Peyer's patch (tissue), 4 donors: ENCODE data around the gene TMEM89. TPM values are rescaled to one million over a fixed set of nuclear protein-coding genes. Genes with fewer than 3 reads are reported as not detected.

Experiments used
- DNase-seq, 3 donors: peaks; one replicate each; pipeline ENCODE4 v3.0.0-alpha.2; 2017 to 2019
- H3K27ac ChIP-seq, 4 donors: fragments of 200-600 bp; sonication (generic); one replicate each; pipeline ENCODE4 v1.5.1; 2016 to 2019
- H3K27me3 ChIP-seq, 2 donors: fragments of 200-600 bp; sonication (generic); one replicate each; pipeline ENCODE4 v1.5.1; 2019
- H3K36me3 ChIP-seq, 3 donors: fragments of 200-600 bp; sonication (generic); one replicate each; pipeline ENCODE4 v1.5.1; 2016 to 2019
- H3K4me1 ChIP-seq, 4 donors: fragments of 200-600 bp; sonication (generic); one replicate each; pipeline ENCODE4 v1.5.1; 2016 to 2019
- H3K4me3 ChIP-seq, 4 donors: fragments of 200-600 bp; sonication (generic); 1 replicate in 3 of 4; 2 replicates in 1 of 4; pipeline ENCODE4 v1.5.1; 2016 to 2019; ENCODE audit warnings: mild to moderate bottlenecking in 1 of 4
- H3K9me3 ChIP-seq, 4 donors: fragments of 200-600 bp; sonication (generic); one replicate each; pipeline ENCODE4 v1.5.1; 2016 to 2019; ENCODE audit warnings: mild to moderate bottlenecking in 1 of 4
- CTCF ChIP-seq, 6 experiments: fragments of 450-650 bp in 4 of 6; fragments of 200-600 bp in 2 of 6; sonication (generic) in 1 of 6; IDR thresholded peaks; one replicate each; pipeline ENCODE4 v1.5.1; 2017 to 2019; ENCODE audit warnings: antibody characterized with exemption in 6 of 6, mild to moderate bottlenecking in 3 of 6, moderate library complexity in 1 of 6
- POLR2A ChIP-seq, 2 donors: fragments of 450-650 bp; IDR thresholded peaks; one replicate each; pipeline ENCODE4 v1.5.1; 2017; ENCODE audit warnings: antibody characterized with exemption in 2 of 2, mild to moderate bottlenecking in 2 of 2, moderate library complexity in 2 of 2
- total RNA-seq, 4 donors: library from RNA; depleted of rRNA; stranded (reverse); fragments of >200 nt; gene quantifications; one replicate each; pipeline ENCODE4 v1.1.0, GENCODE V29; 2016

The TMEM89 gene
- total RNA-seq, 4 donors from 2014 or later = not detected

GRCh38 chr3:48633743-48634142 lies 12.2 kb upstream of the TMEM89 start:
- DNase-seq = no peak
- H3K36me3 ChIP-seq = peaks cover 0 to 42% (median 0%) of the 10 kb centered on the region in 3 donors
- peaks cover 0 to 22% (median 4%) of the 10 kb centered on the region in 4 donors for H3K4me1 ChIP-seq
- no peaks in the 10 kb centered on the region for H3K9me3 ChIP-seq
- peak overlapping the region in 2 of 4 donors; percentile 76 to 83 for H3K4me3 ChIP-seq
- no peaks in the 10 kb centered on the region for H3K27me3 ChIP-seq
- TF ChIP-seq CTCF (IDR thresholded peaks at IDR 0.05) (no peak), POLR2A (IDR thresholded peaks at IDR 0.05) (no peak)
- H3K27ac ChIP-seq = no peak overlapping the region

DNA sequence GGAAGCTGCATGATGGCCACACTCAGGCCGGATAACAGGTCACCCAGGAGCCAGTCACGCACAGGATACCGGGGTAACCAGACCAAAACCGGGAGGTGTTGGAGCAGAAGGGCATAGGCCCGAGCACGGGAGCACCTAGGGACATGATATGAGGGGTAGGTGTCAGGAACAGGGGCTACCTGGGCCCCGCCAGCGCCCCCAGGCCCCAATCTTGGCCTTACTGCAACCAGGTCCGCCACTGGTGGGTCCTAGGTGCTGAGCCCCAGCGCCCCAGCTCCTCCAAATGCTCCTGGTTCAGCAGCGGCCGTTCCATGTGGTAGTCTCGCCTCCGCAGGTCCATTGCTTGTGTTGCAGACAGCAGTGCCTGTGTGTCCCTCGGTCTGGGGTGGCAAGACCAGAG lies 11.7 kb upstream of the TMEM89 start:
- Histone ChIP-seq H3K27ac (no peak overlapping the region), H3K27me3 (no peaks in the 10 kb centered on the region), H3K4me3 (no peak overlapping the region), H3K4me1 (peaks cover 0 to 22% (median 4%) of the 10 kb centered on the region in 4 donors), H3K36me3 (peaks cover 0 to 47% (median 0%) of the 10 kb centered on the region in 3 donors), H3K9me3 (no peaks in the 10 kb centered on the region)
- no peak for DNase-seq
- TF ChIP-seq CTCF (IDR thresholded peaks at IDR 0.05) (no peak), POLR2A (IDR thresholded peaks at IDR 0.05) (no peak)

GRCh38 chr3:48631516-48632448 lies 10.2 kb upstream of the TMEM89 start:
- Histone ChIP-seq H3K9me3 (no peaks in the 10 kb centered on the region), H3K27me3 (no peaks in the 10 kb centered on the region), H3K36me3 (peaks cover 0 to 62% (median 0%) of the 10 kb centered on the region in 3 donors), H3K4me3 (no peak overlapping the region), H3K27ac (no peak overlapping the region), H3K4me1 (peaks cover 0 to 22% (median 4%) of the 10 kb centered on the region in 4 donors)
- no peak for TF ChIP-seq POLR2A (IDR thresholded peaks at IDR 0.05)
- no peak for TF ChIP-seq CTCF (IDR thresholded peaks at IDR 0.05)
- no peak for DNase-seq

DNA sequence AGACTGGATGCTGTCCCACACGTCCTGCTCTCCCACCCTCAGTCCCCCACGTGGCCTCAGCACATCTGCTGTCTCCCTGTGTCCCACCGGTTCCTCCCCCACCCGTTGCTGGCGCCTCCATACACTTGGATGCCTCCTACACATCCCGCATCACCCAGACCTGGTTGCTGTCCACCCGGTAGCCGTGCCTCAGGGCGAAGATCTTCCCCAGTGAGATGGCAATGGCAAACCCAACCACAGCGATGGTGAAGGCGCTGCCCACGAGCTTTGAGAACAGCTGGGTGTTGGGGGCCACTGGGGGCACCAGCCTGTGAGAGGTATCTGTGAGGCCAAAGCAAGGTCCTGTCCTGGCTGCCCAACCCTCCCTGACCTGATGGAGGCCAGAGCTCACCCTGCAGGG lies 9.3 kb upstream of the TMEM89 start:
- Histone ChIP-seq H3K9me3 (no peaks in the 10 kb centered on the region), H3K4me1 (peaks cover 0 to 14% (median 2%) of the 10 kb centered on the region in 4 donors), H3K27me3 (no peaks in the 10 kb centered on the region), H3K27ac (no peak overlapping the region), H3K36me3 (peaks cover 0 to 70% (median 0%) of the 10 kb centered on the region in 3 donors), H3K4me3 (no peak overlapping the region)
- TF ChIP-seq CTCF (IDR thresholded peaks at IDR 0.05) = no peak
- TF ChIP-seq POLR2A (IDR thresholded peaks at IDR 0.05) = no peak
- DNase-seq = no peak

DNA sequence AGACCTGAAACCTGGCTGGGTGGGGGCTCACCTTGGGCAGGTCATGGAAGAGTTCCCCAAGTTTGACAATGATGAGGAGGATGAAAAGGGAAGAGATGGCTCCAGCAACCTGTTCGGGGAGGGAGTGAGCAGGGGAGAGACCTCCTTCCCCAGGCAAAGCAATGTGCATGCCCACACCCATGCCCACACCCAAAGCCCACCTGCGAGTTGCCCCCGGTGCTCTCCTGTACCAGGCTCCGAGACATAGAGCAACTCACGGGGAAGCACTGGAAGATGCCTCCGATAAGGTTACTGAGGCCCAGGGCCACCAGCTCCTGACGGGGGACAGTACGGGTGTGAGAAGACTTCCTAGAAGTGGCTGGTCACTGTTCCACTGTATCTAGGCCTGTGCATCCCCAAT lies 8.8 kb upstream of the TMEM89 start:
- H3K4me3 ChIP-seq = no peak overlapping the region
- no peak overlapping the region for H3K27ac ChIP-seq
- TF ChIP-seq POLR2A (IDR thresholded peaks at IDR 0.05) (no peak), CTCF (IDR thresholded peaks at IDR 0.05) (no peak)
- no peak for DNase-seq
- H3K9me3 ChIP-seq = no peaks in the 10 kb centered on the region
- H3K27me3 ChIP-seq = no peaks in the 10 kb centered on the region
- H3K36me3 ChIP-seq = peaks cover 0 to 74% (median 0%) of the 10 kb centered on the region in 3 donors
- peaks cover 0 to 14% (median 2%) of the 10 kb centered on the region in 4 donors for H3K4me1 ChIP-seq
